CD4-positive, alpha-beta T cell treated with Interleukin-10 for 1 hour (primary cell): ENCODE data around the gene ANKRD53.
"Not testable (repeated sequence)": the region's sequence is repeated elsewhere in the genome, so short reads cannot be mapped to it uniquely, and the experiment has no call there.

Experiments used
- DNase-seq: peaks from one replicate; pipeline ENCODE4 v3.0.0-alpha.2; 2020

The ANKRD53 gene

GRCh38 chr2:71019989-71020388 lies 41.6 kb downstream of the ANKRD53 start:
- DNase-seq, result not testable (repeated sequence)

GRCh38 chr2:71021394-71021793 lies 43.0 kb downstream of the ANKRD53 start:
- DNase-seq, result not testable (repeated sequence)

- peak; percentile 77 for DNase-seq
Measured at GRCh38 chr2:71023553-71024243, 45.3 kb downstream of the ANKRD53 start.
